ENCODE measurements around the gene TNIP1. TPM values are rescaled to one million over a fixed set of nuclear protein-coding genes. Genes with fewer than 3 reads are reported as not detected.

The TNIP1 gene
- total RNA-seq, 1 experiment from 2014 or later: 103 TPM

- no peak for DNase-seq (ENCODE audit: low spot score)
Measured at GRCh38 chr5:151065609-151066008, 15.2 kb downstream of the TNIP1 start.

GRCh38 chr5:151064916-151065499 is 15.8 kb downstream of the TNIP1 start:
- no peak for DNase-seq (ENCODE audit: low spot score)

GRCh38 chr5:151063142-151063989 is 17.5 kb downstream of the TNIP1 start:
- DNase-seq (ENCODE audit: low spot score): no peak

- DNase-seq (ENCODE audit: low spot score): no peak
Measured at GRCh38 chr5:151062405-151063141, 18.3 kb downstream of the TNIP1 start.

GRCh38 chr5:151060742-151061141 is 20.1 kb downstream of the TNIP1 start:
- DNase-seq (ENCODE audit: low spot score): no peak

GRCh38 chr5:151058891-151059489 is 21.8 kb downstream of the TNIP1 start:
- DNase-seq (ENCODE audit: low spot score): no peak

GRCh38 chr5:151058301-151058700 is 22.5 kb downstream of the TNIP1 start:
- DNase-seq (ENCODE audit: low spot score): no peak

GRCh38 chr5:151056379-151057325 is 24.2 kb downstream of the TNIP1 start:
- no peak for DNase-seq (ENCODE audit: low spot score)

GRCh38 chr5:151055336-151055735 is 25.5 kb downstream of the TNIP1 start:
- no peak for DNase-seq (ENCODE audit: low spot score)

GRCh38 chr5:151054709-151055108 is 26.1 kb downstream of the TNIP1 start:
- DNase-seq (ENCODE audit: low spot score): peak; percentile 78

GRCh38 chr5:151053796-151054462 is 26.9 kb downstream of the TNIP1 start:
- no peak for DNase-seq (ENCODE audit: low spot score)

- no peak for DNase-seq (ENCODE audit: low spot score)
Measured at GRCh38 chr5:151052836-151053235, 28.0 kb downstream of the TNIP1 start.

- no peak for DNase-seq (ENCODE audit: low spot score)
Measured at GRCh38 chr5:151051931-151052608, 28.8 kb downstream of the TNIP1 start.

- peak; percentile 94 for DNase-seq (ENCODE audit: low spot score)
Measured at GRCh38 chr5:151051066-151051930, 29.5 kb downstream of the TNIP1 start.

GRCh38 chr5:151048526-151048925 is 32.3 kb downstream of the TNIP1 start:
- DNase-seq (ENCODE audit: low spot score): peak; percentile 54

- DNase-seq (ENCODE audit: low spot score): peak; percentile 30
Measured at GRCh38 chr5:151047814-151048425, 32.9 kb downstream of the TNIP1 start.

- DNase-seq (ENCODE audit: low spot score): no peak
Measured at GRCh38 chr5:151042453-151043093, 38.3 kb downstream of the TNIP1 start.
